ENCODE data around the gene PLCB1.

- TF ChIP-seq POLR2AphosphoS5 (IDR thresholded peaks at IDR 0.05; ENCODE audit: borderline replicate concordance, low read depth, low read length) (no peak), EZH2 (IDR thresholded peaks at IDR 0.05) (no peak), FOXP2 (optimal IDR thresholded peaks at IDR 0.05; ENCODE audit: control extremely low read depth, extremely low read length, insufficient read depth) (no peak)
These were observed 13.4 kb downstream of the PLCB1 start for GRCh38 chr20:8145246-8146168.

Data from SK-N-MC (cell line).